HG03575 (cell line): ENCODE measurements around the gene CUX1.
"Not testable (repeated sequence)": the region's sequence is repeated elsewhere in the genome, so short reads cannot be mapped to it uniquely, and the experiment has no call there.

Experiments
- ATAC-seq: cut with Tn5 transposase; IDR thresholded peaks from one replicate; pipeline ENCODE4 v1.9.1; 2021; ENCODE audit not compliant: unreplicated experiment, insufficient number of reproducible peaks, low FRiP score; ENCODE audit errors: extremely low read depth

CUX1 gene

GRCh38 chr7:101882595-101883564, 65.5 kb downstream of the CUX1 start:
- no peak for ATAC-seq

GRCh38 chr7:101884671-101885596, 67.5 kb downstream of the CUX1 start:
- no peak for ATAC-seq

GRCh38 chr7:101885597-101885955, 68.2 kb downstream of the CUX1 start:
- no peak for ATAC-seq

DNA sequence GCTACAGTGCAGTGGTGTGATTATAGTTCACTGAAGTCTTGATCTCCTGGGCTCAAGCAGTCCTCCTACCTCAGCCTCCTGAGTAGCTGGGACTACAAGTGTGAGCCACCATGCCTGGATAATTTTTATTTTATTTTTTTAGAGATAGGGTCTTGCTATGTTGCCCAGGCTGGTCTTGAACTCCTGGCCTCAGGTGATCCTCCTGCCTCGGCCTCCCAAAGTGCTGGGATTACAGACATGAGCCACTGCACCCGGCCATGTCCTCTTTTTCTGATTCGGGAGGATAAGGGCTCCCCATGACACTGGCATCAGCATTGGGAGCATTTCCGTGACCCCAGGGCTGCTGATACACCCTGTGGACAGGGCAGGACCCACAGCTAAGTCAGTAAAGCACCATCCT, 69.9 kb downstream of the CUX1 start:
- not testable (repeated sequence) for ATAC-seq

GRCh38 chr7:101888564-101888963, 71.1 kb downstream of the CUX1 start:
- not testable (repeated sequence) for ATAC-seq

GRCh38 chr7:101890749-101891523, 73.5 kb downstream of the CUX1 start:
- no peak for ATAC-seq

DNA sequence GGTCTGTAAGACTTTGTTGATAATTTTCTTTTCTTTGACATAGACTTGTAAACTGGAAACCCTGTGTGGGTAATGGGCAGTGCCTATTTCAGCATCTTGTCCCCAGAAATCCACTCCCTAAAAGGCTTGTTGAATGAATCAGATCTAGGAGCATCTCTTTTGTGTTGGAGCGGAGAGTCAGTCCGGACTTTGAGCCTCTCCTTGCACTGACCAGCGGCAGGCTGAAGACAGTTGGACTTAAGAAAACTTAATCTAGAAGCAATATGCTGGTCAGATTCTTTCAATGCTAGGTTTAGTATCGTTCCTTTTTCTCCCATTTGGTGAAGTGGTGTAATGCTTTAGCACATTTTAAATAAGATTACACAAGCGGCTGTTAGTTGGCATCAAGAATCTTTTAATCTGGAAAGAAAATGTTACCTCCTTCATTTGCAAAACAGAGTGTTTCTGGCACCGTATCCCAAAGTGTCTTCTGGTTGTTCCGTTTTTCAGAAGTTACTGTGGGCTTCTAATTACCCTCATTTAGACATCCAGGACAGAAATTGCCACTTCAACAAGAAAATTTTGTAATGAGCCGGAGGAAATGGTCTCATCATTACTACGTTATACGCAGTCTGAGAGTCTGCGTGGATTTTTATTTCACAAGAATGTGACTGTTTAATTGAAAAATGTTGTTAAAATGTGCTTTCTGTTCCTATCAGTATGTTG, 74.7 kb downstream of the CUX1 start:
- ATAC-seq, result no peak

DNA sequence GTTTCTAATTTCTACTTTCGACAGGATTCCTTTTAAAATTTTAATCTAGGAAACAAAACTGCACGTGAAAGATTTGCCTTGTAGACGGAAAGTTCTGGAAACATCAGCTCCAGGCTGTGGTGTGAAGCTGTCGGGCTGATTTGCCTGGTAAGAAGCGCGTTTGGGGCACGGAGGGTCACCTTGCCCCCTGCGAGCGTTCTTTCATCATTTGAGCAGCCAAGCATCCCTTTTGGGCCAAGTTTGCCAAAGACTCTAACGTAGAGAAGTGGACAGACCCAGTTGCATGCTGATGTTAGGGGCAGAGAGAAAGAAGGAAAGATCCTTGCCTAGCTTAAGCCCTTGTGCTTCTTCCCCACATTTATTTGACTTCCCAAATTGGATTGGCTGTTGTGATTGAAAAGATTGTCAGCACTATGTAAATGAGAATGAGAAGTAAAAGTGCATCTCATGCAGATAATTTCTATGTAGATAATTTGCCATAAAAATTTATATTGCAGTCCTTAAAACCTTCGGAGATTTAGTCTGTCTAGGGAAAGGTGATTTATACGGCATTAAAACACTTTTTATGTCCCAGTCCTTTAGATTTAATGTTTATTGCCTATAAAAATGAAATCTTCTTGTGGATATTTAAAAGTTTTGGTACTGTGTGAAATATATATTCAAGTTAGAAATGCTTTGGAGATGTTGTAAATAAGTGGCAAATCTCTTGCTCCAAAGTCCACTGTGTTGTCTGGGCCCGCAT, 76.1 kb downstream of the CUX1 start:
- ATAC-seq, result no peak

- no peak for ATAC-seq
These were observed 78.9 kb downstream of the CUX1 start for GRCh38 chr7:101896316-101896715.

- ATAC-seq, result no peak
These were observed 79.5 kb downstream of the CUX1 start for GRCh38 chr7:101896941-101897340.

- no peak for ATAC-seq
These were observed 80.7 kb downstream of the CUX1 start for GRCh38 chr7:101898106-101898505.

GRCh38 chr7:101899616-101900015, 82.2 kb downstream of the CUX1 start:
- no peak for ATAC-seq

GRCh38 chr7:101900103-101900502, 82.7 kb downstream of the CUX1 start:
- ATAC-seq, result no peak

GRCh38 chr7:101901661-101902491, 84.5 kb downstream of the CUX1 start:
- no peak for ATAC-seq

DNA sequence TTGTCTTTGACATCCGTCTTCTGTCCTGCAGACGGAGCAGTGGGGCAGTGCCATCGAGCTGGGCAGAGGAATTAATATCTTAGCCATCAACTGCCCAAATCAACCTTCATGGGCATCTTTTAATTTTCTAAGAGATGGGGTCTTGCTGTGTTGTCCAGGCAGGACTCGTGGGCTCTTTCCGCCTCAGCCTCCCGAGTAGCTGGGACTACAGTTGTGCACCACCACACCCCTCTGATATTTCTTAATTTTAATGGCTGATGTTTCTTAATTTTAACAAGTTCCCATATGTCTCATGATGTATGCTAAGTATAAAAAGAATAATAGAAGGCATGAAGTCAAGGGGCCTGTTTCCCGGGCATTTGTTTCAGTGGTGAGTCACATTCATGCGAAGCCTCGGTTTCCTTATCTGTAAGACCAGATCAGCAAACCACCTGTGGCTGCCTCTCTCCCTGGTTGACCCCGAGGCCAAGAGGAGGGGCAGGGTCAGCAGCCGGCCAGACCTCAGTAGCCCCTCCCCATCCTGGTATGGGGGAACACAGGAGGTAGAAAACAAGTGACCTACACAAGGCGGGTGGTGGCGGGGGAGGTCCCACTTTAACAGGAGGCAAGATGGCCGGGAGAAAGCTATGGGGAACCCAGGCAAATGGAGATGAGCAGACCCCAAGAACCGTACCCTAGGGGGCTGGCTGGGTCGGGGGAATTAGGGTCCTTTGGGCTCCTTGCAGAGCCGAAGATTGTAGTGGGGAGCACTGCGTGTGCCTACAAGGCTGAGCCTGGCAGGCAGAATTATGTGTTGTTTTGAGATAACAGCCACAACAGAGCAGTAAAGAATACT, 85.5 kb downstream of the CUX1 start:
- no peak for ATAC-seq

GRCh38 chr7:101903515-101903868, 86.1 kb downstream of the CUX1 start:
- no peak for ATAC-seq
